Stimulated activated naive CD8-positive, alpha-beta T cell treated with anti-CD3 and anti-CD28 coated beads, Interleukin-15, amount 100 ng/mL, for 72 hours (primary cell): ENCODE measurements around the gene GRAMD4.

Experiments used
- ATAC-seq: fragments of 150-1000 bp; cut with Tn5 transposase; 2 replicates; pipeline ENCODE4 v1.10.0; 2021; ENCODE audit warnings: mild to moderate bottlenecking, moderate library complexity
- DNase-seq, 2 donors: peaks; one replicate each; pipeline ENCODE4 v3.0.0; 2021 to 2022
- H3K27ac Mint-ChIP-seq, 2 donors: one replicate each; pipeline ENCODE4 v1.8.0; 2022; ENCODE audit warnings: mild to moderate bottlenecking in 2 of 2, mixed read lengths in 2 of 2, moderate library complexity in 2 of 2
- H3K27me3 Mint-ChIP-seq: one replicate; pipeline ENCODE4 v1.8.0; 2022; ENCODE audit warnings: mixed read lengths
- H3K4me1 Mint-ChIP-seq: one replicate; pipeline ENCODE4 v1.8.0; 2022; ENCODE audit warnings: mild to moderate bottlenecking, mixed read lengths
- H3K4me3 Mint-ChIP-seq, 2 donors: one replicate each; pipeline ENCODE4 v1.8.0; 2022; ENCODE audit warnings: mild to moderate bottlenecking in 2 of 2, mixed read lengths in 2 of 2, moderate library complexity in 1 of 2
- H3K9me3 Mint-ChIP-seq, 2 donors: one replicate each; pipeline ENCODE4 v1.8.0; 2022; ENCODE audit warnings: mixed read lengths in 2 of 2

The GRAMD4 gene

GRCh38 chr22:46699091-46699490, 78.9 kb downstream of the GRAMD4 start:
- Mint-ChIP-seq H3K4me1 (no peaks in the 10 kb centered on the region), H3K4me3 (no peak overlapping the region), H3K27me3 (no peaks in the 10 kb centered on the region), H3K27ac (no peak overlapping the region), H3K9me3 (no peaks in the 10 kb centered on the region)
- ATAC-seq (no peak), DNase-seq (no peak)

- ATAC-seq (no peak), DNase-seq (no peak)
- Mint-ChIP-seq H3K9me3 (no peaks in the 10 kb centered on the region), H3K4me1 (peaks cover 9% of the 10 kb centered on the region), H3K27ac (peak overlapping the region; percentile 33 to 79), H3K4me3 (no peak overlapping the region), H3K27me3 (no peaks in the 10 kb centered on the region)
Observed at GRCh38 chr22:46701262-46701661, 81.1 kb downstream of the GRAMD4 start.

- Mint-ChIP-seq H3K4me3 (no peak overlapping the region), H3K27ac (peak overlapping the region; percentile 46 to 71), H3K4me1 (peaks cover 11% of the 10 kb centered on the region), H3K27me3 (no peaks in the 10 kb centered on the region), H3K9me3 (no peaks in the 10 kb centered on the region)
- ATAC-seq (no peak), DNase-seq (no peak)
Observed at GRCh38 chr22:46703171-46703995, 83.2 kb downstream of the GRAMD4 start.

GRCh38 chr22:46703996-46704370, 83.8 kb downstream of the GRAMD4 start:
- Mint-ChIP-seq H3K4me3 (no peak overlapping the region), H3K4me1 (peaks cover 11% of the 10 kb centered on the region), H3K27ac (peak overlapping the region in 1 of 2 donors; percentile 71), H3K27me3 (no peaks in the 10 kb centered on the region), H3K9me3 (no peaks in the 10 kb centered on the region)
- ATAC-seq (no peak), DNase-seq (no peak)

GRCh38 chr22:46706060-46706459, 85.9 kb downstream of the GRAMD4 start:
- Mint-ChIP-seq H3K27ac (no peak overlapping the region), H3K9me3 (no peaks in the 10 kb centered on the region), H3K4me3 (no peak overlapping the region), H3K4me1 (peaks cover 11% of the 10 kb centered on the region), H3K27me3 (no peaks in the 10 kb centered on the region)
- DNase-seq: no peak
- ATAC-seq: no peak

GRCh38 chr22:46707305-46707704, 87.1 kb downstream of the GRAMD4 start:
- Mint-ChIP-seq H3K4me1 (peaks cover 11% of the 10 kb centered on the region), H3K9me3 (no peaks in the 10 kb centered on the region), H3K27ac (no peak overlapping the region), H3K27me3 (no peaks in the 10 kb centered on the region), H3K4me3 (no peak overlapping the region)
- no peak for DNase-seq
- no peak for ATAC-seq

GRCh38 chr22:46707827-46708570, 87.8 kb downstream of the GRAMD4 start:
- Mint-ChIP-seq H3K9me3 (no peaks in the 10 kb centered on the region), H3K27ac (peak overlapping the region in 1 of 2 donors; percentile 2), H3K27me3 (no peaks in the 10 kb centered on the region), H3K4me3 (no peak overlapping the region), H3K4me1 (peaks cover 11% of the 10 kb centered on the region)
- DNase-seq (no peak), ATAC-seq (no peak)

- DNase-seq (no peak), ATAC-seq (no peak)
- Mint-ChIP-seq H3K27me3 (no peaks in the 10 kb centered on the region), H3K9me3 (no peaks in the 10 kb centered on the region), H3K4me1 (peaks cover 11% of the 10 kb centered on the region), H3K4me3 (no peak overlapping the region), H3K27ac (no peak overlapping the region)
Observed at GRCh38 chr22:46708766-46709330, 88.7 kb downstream of the GRAMD4 start.

GRCh38 chr22:46710806-46711205, 90.6 kb downstream of the GRAMD4 start:
- Mint-ChIP-seq H3K9me3 (no peaks in the 10 kb centered on the region), H3K27me3 (no peaks in the 10 kb centered on the region), H3K4me3 (no peak overlapping the region), H3K27ac (no peak overlapping the region), H3K4me1 (peaks cover 5% of the 10 kb centered on the region)
- DNase-seq (no peak), ATAC-seq (no peak)

GRCh38 chr22:46712288-46712687, 92.1 kb downstream of the GRAMD4 start:
- Mint-ChIP-seq H3K9me3 (no peaks in the 10 kb centered on the region), H3K4me3 (no peak overlapping the region), H3K4me1 (no peaks in the 10 kb centered on the region), H3K27me3 (no peaks in the 10 kb centered on the region), H3K27ac (no peak overlapping the region)
- ATAC-seq (no peak), DNase-seq (no peak)

GRCh38 chr22:46714550-46714949, 94.4 kb downstream of the GRAMD4 start:
- H3K27ac Mint-ChIP-seq: peak overlapping the region in 1 of 2 donors; percentile 34
- no peak for ATAC-seq

GRCh38 chr22:46719921-46720320, 99.7 kb downstream of the GRAMD4 start:
- Mint-ChIP-seq H3K9me3 (no peaks in the 10 kb centered on the region), H3K27ac (no peak overlapping the region), H3K4me1 (peaks cover 19% of the 10 kb centered on the region), H3K4me3 (no peak overlapping the region), H3K27me3 (no peaks in the 10 kb centered on the region)
- ATAC-seq: no peak
- no peak for DNase-seq

More at GRCh38 chr22:46714550-46714949, 94.4 kb downstream of the GRAMD4 start:
- Mint-ChIP-seq H3K4me3 (no peak overlapping the region), H3K9me3 (no peaks in the 10 kb centered on the region), H3K27me3 (no peaks in the 10 kb centered on the region), H3K4me1 (no peaks in the 10 kb centered on the region)
- no peak for DNase-seq

GRCh38 chr22:46721501-46722085, 101.4 kb downstream of the GRAMD4 start:
- Mint-ChIP-seq H3K27me3 (no peaks in the 10 kb centered on the region), H3K4me1 (peaks cover 19% of the 10 kb centered on the region), H3K4me3 (no peak overlapping the region), H3K27ac (no peak overlapping the region), H3K9me3 (no peaks in the 10 kb centered on the region)
- DNase-seq: no peak
- ATAC-seq: no peak

- H3K27ac Mint-ChIP-seq: peak overlapping the region; percentile 3 to 27
- ATAC-seq (no peak), DNase-seq (no peak)
- no peaks in the 10 kb centered on the region for H3K9me3 Mint-ChIP-seq
- peaks cover 36% of the 10 kb centered on the region for H3K4me1 Mint-ChIP-seq
- no peaks in the 10 kb centered on the region for H3K27me3 Mint-ChIP-seq
- no peak overlapping the region for H3K4me3 Mint-ChIP-seq
Observed at GRCh38 chr22:46723882-46724281, 103.7 kb downstream of the GRAMD4 start.

GRCh38 chr22:46725096-46725495, 104.9 kb downstream of the GRAMD4 start:
- Mint-ChIP-seq H3K9me3 (no peaks in the 10 kb centered on the region), H3K27ac (peak overlapping the region in 1 of 2 donors; percentile 74), H3K4me1 (peaks cover 37% of the 10 kb centered on the region), H3K27me3 (no peaks in the 10 kb centered on the region), H3K4me3 (no peak overlapping the region)
- ATAC-seq (no peak), DNase-seq (no peak)
